ENCODE data around the gene PCSK5. TPM values are rescaled to one million over a fixed set of nuclear protein-coding genes. Genes with fewer than 3 reads are reported as not detected.

Gene PCSK5
- total and polyA plus RNA-seq, 2 donors (not counting 1 experiment from before 2014, with no cell fraction given), result 0.09 TPM; not detected in 1

DNA sequence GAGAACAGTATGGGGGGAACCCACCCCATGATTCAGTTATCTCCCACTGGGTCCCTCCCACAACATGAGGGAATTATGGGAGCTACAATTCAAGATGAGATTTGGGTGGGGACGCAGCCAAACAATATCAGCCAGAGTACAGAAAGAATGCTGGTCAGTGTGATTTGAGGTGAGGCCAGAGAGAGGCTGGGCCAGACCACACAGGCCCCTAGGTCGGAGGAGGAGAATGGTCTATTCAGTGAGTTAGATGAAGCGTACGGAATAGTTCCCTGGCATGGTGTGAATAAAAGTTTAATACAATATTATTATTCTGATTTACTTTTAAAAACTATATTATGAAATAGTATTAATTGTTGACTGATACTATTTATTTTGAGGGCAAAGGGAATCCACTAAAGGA is 39.7 kb downstream of the PCSK5 start:
- Histone ChIP-seq H3K27me3 (replicated peaks in 1 of 4; ENCODE audit: control extremely low read depth in 1 of 4, control insufficient read depth in 3 of 4, insufficient read depth in 4 of 4, low read length in 3 of 4) (no peaks in the 10 kb centered on the region), H3K9ac (ENCODE audit: low read length) (no peak overlapping the region), H3K4me3 (ENCODE audit: control extremely low read depth in 1 of 5, extremely low read depth in 1 of 5, insufficient read depth in 1 of 5, low read depth in 2 of 5, low read length in 4 of 5) (no peak overlapping the region), H3K79me2 (ENCODE audit: control insufficient read depth, insufficient read depth, low read length) (no peaks in the 10 kb centered on the region), H3K27ac (ENCODE audit: low read length in 2 of 2) (no peak overlapping the region), H3K4me2 (replicated peaks; ENCODE audit: low read depth, low read length, poor library complexity, severe bottlenecking) (no peak overlapping the region), H3K36me3 (replicated peaks in 1 of 2; ENCODE audit: control extremely low read depth in 1 of 2, control insufficient read depth in 1 of 2, extremely low read depth in 1 of 2, insufficient read depth in 2 of 2, low read length in 1 of 2) (no peaks in the 10 kb centered on the region), H3K4me1 (ENCODE audit: control insufficient read depth in 2 of 2, insufficient read depth in 2 of 2, low read length in 2 of 2) (no peaks in the 10 kb centered on the region), H4K20me1 (ENCODE audit: control insufficient read depth, insufficient read depth, low read length, poor library complexity, severe bottlenecking) (no peaks in the 10 kb centered on the region), H3K9me3 (ENCODE audit: control extremely low read depth in 1 of 3, control insufficient read depth in 2 of 3, insufficient read depth in 1 of 3, low read length in 2 of 3) (no peaks in the 10 kb centered on the region), H2AFZ (ENCODE audit: insufficient read depth, low read depth, low read length, poor library complexity, severe bottlenecking) (no peak overlapping the region)
- H3K27me3 Mint-ChIP-seq, result peaks cover 7% of the 10 kb centered on the region
- POLR2A ChIA-PET, result no interaction called here
- no peak overlapping the region for H3K27ac Mint-ChIP-seq
- TF ChIP-seq EZH2 (IDR thresholded peaks at IDR 0.05; ENCODE audit: borderline replicate concordance, insufficient read depth, low read depth, low read length, poor library complexity, severe bottlenecking), result no peak
- TF ChIP-seq, protein P1, sequence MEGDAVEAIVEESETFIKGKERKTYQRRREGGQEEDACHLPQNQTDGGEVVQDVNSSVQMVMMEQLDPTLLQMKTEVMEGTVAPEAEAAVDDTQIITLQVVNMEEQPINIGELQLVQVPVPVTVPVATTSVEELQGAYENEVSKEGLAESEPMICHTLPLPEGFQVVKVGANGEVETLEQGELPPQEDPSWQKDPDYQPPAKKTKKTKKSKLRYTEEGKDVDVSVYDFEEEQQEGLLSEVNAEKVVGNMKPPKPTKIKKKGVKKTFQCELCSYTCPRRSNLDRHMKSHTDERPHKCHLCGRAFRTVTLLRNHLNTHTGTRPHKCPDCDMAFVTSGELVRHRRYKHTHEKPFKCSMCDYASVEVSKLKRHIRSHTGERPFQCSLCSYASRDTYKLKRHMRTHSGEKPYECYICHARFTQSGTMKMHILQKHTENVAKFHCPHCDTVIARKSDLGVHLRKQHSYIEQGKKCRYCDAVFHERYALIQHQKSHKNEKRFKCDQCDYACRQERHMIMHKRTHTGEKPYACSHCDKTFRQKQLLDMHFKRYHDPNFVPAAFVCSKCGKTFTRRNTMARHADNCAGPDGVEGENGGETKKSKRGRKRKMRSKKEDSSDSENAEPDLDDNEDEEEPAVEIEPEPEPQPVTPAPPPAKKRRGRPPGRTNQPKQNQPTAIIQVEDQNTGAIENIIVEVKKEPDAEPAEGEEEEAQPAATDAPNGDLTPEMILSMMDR (IDR thresholded peaks at IDR 0.05), result no peak
- CTCF ChIA-PET, result no interaction called here
- no peak overlapping the region for H3K4me3 Mint-ChIP-seq
- ATAC-seq (ENCODE audit: low read depth) (no peak), DNase-seq (no peak)
- no peaks in the 10 kb centered on the region for H3K4me1 Mint-ChIP-seq
- WGBS (ENCODE audit: insufficient coverage), result 100% methylated on average over 1 of the region's 4 CpGs
- peaks cover 2% of the 10 kb centered on the region for H3K9me3 Mint-ChIP-seq (ENCODE audit: insufficient read depth)
- intact Hi-C loops (cut with micrococcal nuclease), result no loop called here

DNA sequence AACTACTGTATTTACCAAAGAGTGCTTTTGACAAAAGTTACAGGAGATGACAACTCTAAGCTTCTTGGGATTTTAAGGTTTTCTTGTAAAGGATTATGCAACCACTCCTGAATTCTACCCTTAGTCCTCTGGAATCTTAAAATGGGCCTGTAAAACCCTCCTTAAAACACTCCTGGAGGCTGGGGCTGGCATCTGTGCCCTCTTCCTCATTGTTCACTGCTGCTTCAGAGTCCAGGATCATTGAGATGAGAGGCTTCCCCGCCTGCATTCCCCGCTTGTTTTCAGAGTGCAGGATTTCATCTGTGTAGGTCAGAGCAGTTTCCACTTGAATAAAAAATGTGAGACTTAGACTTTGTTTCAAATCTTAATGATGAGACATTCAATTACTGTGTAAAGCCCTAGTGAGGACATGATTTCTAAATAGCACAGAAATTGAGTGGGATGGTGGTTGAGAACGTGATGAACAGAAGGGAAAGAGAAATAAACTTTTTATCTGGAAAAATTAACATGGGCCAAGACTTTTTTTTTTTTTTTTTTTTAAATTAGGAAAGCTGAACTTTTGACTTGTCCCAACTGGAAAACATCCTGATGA is 40.4 kb downstream of the PCSK5 start:
- ChIA-PET CTCF (interaction anchor here (0.9 kb wide), 1 partner anchor 66 kb away, joined by 3 read pairs; no protein-coding TSS in a partner anchor), POLR2A (no interaction called here)
- Histone ChIP-seq H2AFZ (ENCODE audit: insufficient read depth, low read depth, low read length, poor library complexity, severe bottlenecking) (no peak overlapping the region), H4K20me1 (ENCODE audit: control insufficient read depth, insufficient read depth, low read length, poor library complexity, severe bottlenecking) (no peaks in the 10 kb centered on the region), H3K27me3 (replicated peaks in 1 of 4; ENCODE audit: control extremely low read depth in 1 of 4, control insufficient read depth in 3 of 4, insufficient read depth in 4 of 4, low read length in 3 of 4) (no peaks in the 10 kb centered on the region), H3K9me3 (ENCODE audit: control extremely low read depth in 1 of 3, control insufficient read depth in 2 of 3, insufficient read depth in 1 of 3, low read length in 2 of 3) (no peaks in the 10 kb centered on the region), H3K4me2 (replicated peaks; ENCODE audit: low read depth, low read length, poor library complexity, severe bottlenecking) (no peak overlapping the region), H3K27ac (ENCODE audit: low read length in 2 of 2) (no peak overlapping the region), H3K4me1 (ENCODE audit: control insufficient read depth in 2 of 2, insufficient read depth in 2 of 2, low read length in 2 of 2) (no peaks in the 10 kb centered on the region), H3K79me2 (ENCODE audit: control insufficient read depth, insufficient read depth, low read length) (no peaks in the 10 kb centered on the region), H3K4me3 (ENCODE audit: control extremely low read depth in 1 of 5, extremely low read depth in 1 of 5, insufficient read depth in 1 of 5, low read depth in 2 of 5, low read length in 4 of 5) (no peak overlapping the region), H3K9ac (ENCODE audit: low read length) (no peak overlapping the region), H3K36me3 (replicated peaks in 1 of 2; ENCODE audit: control extremely low read depth in 1 of 2, control insufficient read depth in 1 of 2, extremely low read depth in 1 of 2, insufficient read depth in 2 of 2, low read length in 1 of 2) (no peaks in the 10 kb centered on the region)
- intact Hi-C loops (cut with micrococcal nuclease), result no loop called here
- Mint-ChIP-seq H3K27me3 (peaks cover 7% of the 10 kb centered on the region), H3K27ac (no peak overlapping the region), H3K4me1 (no peaks in the 10 kb centered on the region), H3K9me3 (ENCODE audit: insufficient read depth) (peaks cover 2% of the 10 kb centered on the region), H3K4me3 (no peak overlapping the region)
- TF ChIP-seq, protein P1 (IDR thresholded peaks at IDR 0.05), result no peak
- no peak for TF ChIP-seq EZH2 (IDR thresholded peaks at IDR 0.05; ENCODE audit: borderline replicate concordance, insufficient read depth, low read depth, low read length, poor library complexity, severe bottlenecking)
- WGBS (ENCODE audit: insufficient coverage), result 87% methylated on average over 3 of the region's 3 CpGs
- ATAC-seq (ENCODE audit: low read depth) (no peak), DNase-seq (no peak)
